SHP77 (cell line): ENCODE results near the gene COL27A1.

Experiments used
- DNase-seq, 2 experiments: peaks; one replicate each; lab custom pipeline; 2025; lab: John Stamatoyannopoulos, UW

Gene COL27A1

GRCh38 chr9:114149765-114150340, 5.5 kb upstream of the COL27A1 start:
- no peak for DNase-seq

GRCh38 chr9:114150608-114151007, 4.7 kb upstream of the COL27A1 start:
- no peak for DNase-seq

GRCh38 chr9:114151426-114151956, 3.8 kb upstream of the COL27A1 start:
- no peak for DNase-seq

- DNase-seq, result no peak
These were observed 1.4 kb upstream of the COL27A1 start for GRCh38 chr9:114153761-114154599.

- no peak for DNase-seq
These were observed 686 bp upstream of the COL27A1 start for GRCh38 chr9:114154600-114155102.

- no peak for DNase-seq
These were observed 789 bp downstream of the COL27A1 start for GRCh38 chr9:114155995-114156656.

- DNase-seq, result no peak
These were observed 1.5 kb downstream of the COL27A1 start for GRCh38 chr9:114156657-114157421.

GRCh38 chr9:114157516-114158176, 2.3 kb downstream of the COL27A1 start:
- DNase-seq, result no peak

GRCh38 chr9:114158482-114159130, 3.3 kb downstream of the COL27A1 start:
- DNase-seq, result no peak

- no peak for DNase-seq
These were observed 4.4 kb downstream of the COL27A1 start for GRCh38 chr9:114159691-114160090.

GRCh38 chr9:114161513-114161912, 6.2 kb downstream of the COL27A1 start:
- no peak for DNase-seq

- no peak for DNase-seq
These were observed 8.2 kb downstream of the COL27A1 start for GRCh38 chr9:114163517-114163951.

GRCh38 chr9:114164191-114164794, 9.0 kb downstream of the COL27A1 start:
- no peak for DNase-seq

- no peak for DNase-seq
These were observed 10.2 kb downstream of the COL27A1 start for GRCh38 chr9:114165407-114166102.

- DNase-seq, result no peak
These were observed 10.8 kb downstream of the COL27A1 start for GRCh38 chr9:114166103-114166470.

GRCh38 chr9:114166614-114167572, 11.6 kb downstream of the COL27A1 start:
- no peak for DNase-seq

- no peak for DNase-seq
These were observed 12.3 kb downstream of the COL27A1 start for GRCh38 chr9:114167591-114168091.

- DNase-seq, result no peak
These were observed 13.1 kb downstream of the COL27A1 start for GRCh38 chr9:114168281-114169028.
